Activated T-helper 9 cell treated with anti-CD3 and anti-CD28 coated beads, Interleukin-2, amount 50 U/mL, for 16 hours (primary cell): ENCODE data around the gene ERBIN.
"Not testable (repeated sequence)": the region's sequence is repeated elsewhere in the genome, so short reads cannot be mapped to it uniquely, and the experiment has no call there.

Experiments used
- DNase-seq: peaks from one replicate; pipeline ENCODE4 v3.0.0-alpha.2; 2020; ENCODE audit warnings: low read depth

The ERBIN gene

DNA sequence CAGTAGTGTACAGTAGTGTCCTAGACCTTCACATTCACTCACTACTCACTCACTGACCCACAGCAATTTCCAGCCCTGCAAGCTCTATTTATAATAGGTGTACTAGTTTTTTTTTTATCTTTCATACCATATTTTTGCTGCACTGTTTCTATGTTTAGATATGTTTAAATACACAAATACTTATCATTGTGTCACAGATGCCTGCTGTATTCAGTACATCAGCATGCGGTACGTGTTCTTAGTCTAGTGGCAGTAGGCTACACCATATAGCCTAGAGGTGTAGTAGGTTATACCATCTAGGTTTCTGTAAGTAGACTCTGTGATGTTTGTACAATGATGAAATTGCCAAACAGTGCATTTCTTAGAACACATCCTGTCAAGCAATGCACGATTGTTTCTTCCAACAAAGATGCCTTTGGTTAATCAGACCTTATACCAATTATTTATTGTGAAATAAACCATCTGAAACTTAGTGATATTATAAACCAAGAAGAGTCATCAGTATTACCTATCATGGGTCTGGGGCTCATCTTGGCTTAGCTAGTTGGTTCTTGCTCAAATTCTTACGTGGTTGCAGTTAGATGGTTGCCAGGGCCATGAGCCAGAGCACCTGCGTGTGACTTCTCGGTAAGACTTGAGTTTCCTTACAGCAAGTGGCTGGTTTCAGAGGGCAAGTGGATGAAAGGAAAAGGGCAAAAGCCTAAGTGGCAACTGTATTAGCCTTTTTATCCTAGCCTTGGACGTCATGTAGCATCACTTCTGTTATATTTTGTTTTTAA lies 41.1 kb downstream of the ERBIN start:
- DNase-seq = no peak

DNA sequence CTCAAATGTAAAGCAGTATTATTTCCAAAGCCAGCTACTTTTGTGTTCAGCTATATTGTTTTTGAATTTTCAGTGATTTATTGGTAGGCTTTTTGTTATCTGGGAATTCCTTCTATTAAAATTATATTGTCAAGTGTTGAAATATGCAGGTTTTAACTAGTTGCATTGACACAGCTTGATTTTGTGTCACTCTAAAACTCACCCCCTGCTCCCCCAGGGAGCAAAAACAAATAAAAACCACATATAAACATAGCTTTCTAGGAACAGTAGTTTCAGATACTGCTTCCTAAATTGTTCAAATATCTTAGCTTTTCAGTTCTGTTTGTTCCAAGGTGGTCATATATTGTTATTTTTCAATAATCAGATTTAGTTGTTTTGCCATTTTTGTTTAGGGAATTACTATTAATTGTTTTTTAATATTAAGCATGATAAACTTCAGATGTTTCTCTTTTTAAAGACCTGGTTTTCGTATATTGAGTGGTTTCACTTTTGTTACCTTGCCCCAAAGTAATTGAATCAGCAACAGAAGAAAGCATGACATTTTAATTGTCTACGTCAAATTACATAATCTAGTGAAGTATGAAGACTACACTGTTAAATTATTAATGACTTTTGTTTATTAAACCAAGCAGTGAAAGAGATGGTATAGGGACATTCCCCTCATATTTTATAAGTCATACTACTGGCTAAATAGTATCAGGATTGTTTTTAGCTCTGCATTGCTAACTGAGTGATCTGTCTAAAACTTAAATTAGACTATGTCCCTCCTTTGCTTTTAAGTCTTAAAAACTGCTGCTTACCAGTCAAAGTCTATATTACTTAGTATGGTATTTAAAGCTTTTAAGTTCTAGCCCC lies 43.4 kb downstream of the ERBIN start:
- DNase-seq = no peak

DNA sequence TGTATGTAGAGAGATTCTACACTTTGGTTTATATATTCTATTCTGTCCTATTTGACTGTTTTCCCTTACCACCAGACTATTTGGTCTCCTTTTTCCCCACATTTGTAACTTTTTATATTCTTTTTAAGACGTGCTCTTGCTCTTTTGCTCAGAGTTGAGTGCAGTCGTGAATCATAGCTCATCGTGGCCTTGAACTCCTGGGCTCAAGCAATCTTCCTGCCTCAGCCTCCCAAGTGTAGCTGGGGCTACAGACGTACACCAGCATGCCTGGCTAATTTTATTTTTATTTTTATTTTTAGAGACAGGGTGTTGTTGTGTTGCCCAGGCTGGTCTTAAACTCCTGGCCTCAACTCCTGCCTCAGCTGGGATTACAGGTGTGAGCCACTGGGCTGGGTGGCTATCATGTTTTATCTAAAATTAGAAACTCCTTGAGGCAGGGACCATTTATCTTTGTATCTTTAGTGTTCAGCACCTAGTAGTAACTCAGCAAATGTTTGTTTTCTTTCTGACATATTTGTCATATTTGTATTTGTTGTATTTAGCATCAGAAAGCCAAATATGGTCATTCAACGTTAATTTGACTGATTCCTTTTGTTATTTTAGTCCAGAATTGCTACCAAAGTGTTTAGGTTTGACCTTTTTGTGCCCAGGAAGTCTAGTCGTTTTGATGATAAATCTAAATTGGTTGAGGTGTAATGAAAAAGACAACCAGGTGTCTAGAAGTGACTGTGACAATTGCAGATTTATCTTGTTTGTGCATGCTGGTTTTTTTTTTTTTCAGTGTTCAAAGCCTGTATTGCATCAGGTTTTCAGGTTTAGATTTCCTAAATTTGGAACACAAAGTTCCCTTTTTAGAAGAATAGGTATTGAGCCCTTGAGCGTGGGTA lies 44.3 kb downstream of the ERBIN start:
- no peak for DNase-seq

DNA sequence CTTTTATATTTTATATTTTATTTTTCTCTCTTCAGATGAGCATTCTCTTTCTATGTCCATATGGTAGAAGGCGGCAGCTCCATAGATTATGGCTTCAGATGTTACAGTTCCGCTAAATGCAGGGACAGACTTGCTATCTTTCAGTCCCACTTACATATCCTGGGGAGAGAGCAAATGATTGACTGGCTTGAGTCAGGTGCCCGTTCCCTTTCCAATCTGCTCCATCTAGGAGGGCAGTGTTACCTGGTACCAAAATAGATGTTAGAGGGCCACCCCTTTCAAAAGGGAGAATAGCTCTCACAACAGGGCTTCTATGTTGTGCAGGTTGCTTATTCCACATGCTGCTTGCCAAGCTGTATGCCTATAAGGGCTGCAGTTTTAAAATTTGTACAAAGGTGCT lies 45.3 kb downstream of the ERBIN start:
- DNase-seq = no peak

- not testable (repeated sequence) for DNase-seq
Measured at GRCh38 chr5:65972896-65973295, 46.5 kb downstream of the ERBIN start.

DNA sequence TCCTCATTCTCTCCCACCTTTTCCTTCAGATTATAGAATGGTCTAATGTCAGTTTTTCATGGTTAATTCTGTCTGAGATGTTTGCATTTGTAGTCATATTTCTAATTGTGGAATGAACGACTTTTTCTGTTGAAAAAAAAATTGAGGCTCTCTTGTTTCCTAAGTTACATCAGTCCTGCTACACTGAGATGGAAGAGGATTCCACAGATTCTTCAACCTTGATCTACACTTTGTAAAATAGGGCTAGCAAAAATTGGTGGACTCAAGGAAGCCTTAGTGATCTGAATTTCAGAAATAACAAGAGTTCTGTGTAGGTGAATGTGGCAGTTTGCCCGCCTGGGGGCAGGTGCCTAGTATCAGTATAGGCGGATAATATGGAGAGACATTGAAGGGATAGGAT lies 51.9 kb downstream of the ERBIN start:
- DNase-seq = no peak

- DNase-seq = no peak
Measured at GRCh38 chr5:65981548-65981947, 55.2 kb downstream of the ERBIN start.

GRCh38 chr5:65981969-65982619 lies 55.7 kb downstream of the ERBIN start:
- DNase-seq = no peak

- no peak for DNase-seq
Measured at GRCh38 chr5:65982635-65983034, 56.3 kb downstream of the ERBIN start.

GRCh38 chr5:65984098-65984885 lies 57.9 kb downstream of the ERBIN start:
- no peak for DNase-seq

DNA sequence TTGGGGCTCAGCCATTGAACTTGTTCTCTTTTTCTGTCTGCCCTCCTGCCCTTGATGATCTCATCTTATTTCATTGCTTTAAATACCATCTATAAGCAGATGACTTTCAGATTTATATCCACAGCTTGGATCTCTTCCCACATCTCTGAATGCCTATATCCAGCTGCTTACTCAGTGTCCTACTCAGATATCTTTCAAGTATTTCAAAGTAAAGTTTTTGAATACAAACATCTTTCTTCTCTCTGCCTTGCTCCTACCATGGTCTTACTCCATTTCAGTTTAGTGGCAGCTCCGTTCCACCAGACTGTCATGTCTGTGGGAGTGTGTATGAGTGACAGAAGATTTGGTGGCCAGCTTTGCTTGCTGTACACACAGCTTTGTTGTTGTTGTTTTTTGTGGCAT lies 59.7 kb downstream of the ERBIN start:
- DNase-seq = no peak

- no peak for DNase-seq
Measured at GRCh38 chr5:65986796-65987195, 60.4 kb downstream of the ERBIN start.

DNA sequence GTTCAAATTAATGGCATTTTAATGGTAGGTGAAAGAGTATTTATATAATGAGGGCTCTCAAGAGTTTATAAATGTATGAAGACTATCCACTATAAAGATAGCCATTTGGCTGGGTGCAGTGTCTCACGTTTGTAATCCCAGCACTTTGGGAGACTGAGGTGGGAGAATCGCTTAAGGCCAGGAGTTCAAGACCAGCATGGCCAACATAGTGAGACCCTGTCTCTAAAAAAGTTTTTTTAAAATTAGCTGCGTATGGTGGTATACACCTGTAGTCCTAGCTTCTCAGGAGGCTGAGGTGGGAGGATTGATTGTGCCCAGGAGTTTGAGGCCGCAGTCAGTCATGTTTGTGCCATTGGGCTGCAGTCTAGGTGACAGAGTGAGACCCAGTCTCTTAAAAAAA lies 61.6 kb downstream of the ERBIN start:
- DNase-seq = no peak

DNA sequence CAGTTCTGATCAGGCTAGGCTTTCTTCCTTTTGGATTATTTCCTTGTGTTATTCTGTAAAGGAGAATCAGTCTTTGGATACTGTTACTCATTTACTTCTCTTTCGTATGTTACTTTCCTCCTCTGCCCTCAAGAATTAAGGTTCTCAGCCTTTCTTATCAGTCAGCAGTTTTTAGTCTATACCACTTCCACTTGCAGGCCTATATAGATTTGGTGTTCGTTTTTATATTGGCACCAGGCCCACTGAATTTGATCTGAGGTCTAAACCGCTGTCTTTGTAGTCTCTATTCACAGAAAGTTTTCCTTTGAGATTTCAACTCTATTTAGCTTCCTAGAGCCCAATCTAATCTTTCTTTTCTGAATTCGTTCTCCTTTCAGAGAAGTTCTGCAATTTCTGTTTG lies 62.8 kb downstream of the ERBIN start:
- no peak for DNase-seq

DNA sequence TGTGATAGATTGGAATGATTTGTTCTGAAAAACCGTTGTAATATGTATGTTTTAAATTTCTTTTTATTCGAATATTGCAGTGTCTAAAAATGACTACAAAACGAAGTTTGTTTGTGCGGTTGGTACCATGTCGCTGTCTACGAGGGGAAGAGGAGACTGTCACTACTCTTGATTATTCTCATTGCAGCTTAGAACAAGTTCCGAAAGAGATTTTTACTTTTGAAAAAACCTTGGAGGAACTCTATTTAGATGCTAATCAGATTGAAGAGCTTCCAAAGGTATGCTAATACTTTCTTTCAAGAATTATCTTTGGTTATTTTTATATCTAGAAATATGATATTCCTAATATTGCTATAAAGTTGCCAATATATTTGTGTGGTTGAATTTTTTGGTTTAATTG lies 66.3 kb downstream of the ERBIN start:
- no peak for DNase-seq

GRCh38 chr5:65994117-65994786 lies 67.9 kb downstream of the ERBIN start:
- DNase-seq = no peak

- DNase-seq = no peak
Measured at GRCh38 chr5:65999061-65999723, 72.8 kb downstream of the ERBIN start.

DNA sequence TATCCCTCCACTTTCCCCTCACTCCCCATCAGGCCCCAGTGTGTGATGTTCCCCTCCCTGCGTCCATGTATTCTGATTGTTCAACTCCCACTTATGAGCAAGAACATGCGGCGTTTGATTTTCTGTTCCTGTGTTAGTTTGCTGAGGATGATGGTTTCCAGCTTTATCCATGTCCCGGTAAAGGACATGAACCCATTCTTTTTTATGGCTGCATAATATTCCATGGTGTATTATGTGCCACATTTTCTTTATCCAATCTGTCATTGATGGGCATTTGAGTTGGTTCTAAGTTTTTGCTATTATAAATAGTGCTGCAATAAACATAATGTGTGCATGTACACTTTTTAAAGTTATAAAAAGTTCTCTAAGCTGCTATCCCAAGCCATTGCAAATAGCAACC lies 75.6 kb downstream of the ERBIN start:
- DNase-seq = no peak

- DNase-seq = no peak
Measured at GRCh38 chr5:66002415-66002814, 76.0 kb downstream of the ERBIN start.

DNA sequence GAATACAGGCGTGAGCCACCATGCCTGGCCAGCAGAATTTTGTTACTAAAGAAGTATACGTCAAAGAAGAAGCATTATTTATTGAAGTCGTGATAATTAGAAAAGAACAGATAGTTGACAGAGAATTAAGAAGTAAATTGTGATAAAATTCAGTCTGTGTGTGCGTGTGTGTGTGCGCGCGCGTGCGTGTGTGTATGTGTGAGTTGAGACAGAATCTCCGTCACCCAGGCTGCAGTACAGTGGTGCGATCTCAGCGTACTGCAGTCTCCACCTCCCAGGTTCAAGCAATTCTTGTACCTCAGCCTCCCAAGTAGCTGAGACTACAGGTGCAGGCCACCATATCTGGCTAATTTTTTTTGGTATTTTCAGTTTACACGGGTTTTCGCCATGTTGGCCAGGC lies 77.8 kb downstream of the ERBIN start:
- no peak for DNase-seq
